HG03571 (cell line): ENCODE data around the gene CLIP3.

Experiments used
- ATAC-seq: cut with Tn5 transposase; IDR thresholded peaks from one replicate; pipeline ENCODE4 v1.9.1; 2021; ENCODE audit not compliant: unreplicated experiment

Gene CLIP3

GRCh38 chr19:35978832-35979365 lies 53.8 kb downstream of the CLIP3 start:
- ATAC-seq, result no peak

- ATAC-seq, result no peak
Observed at GRCh38 chr19:35978271-35978670, 54.4 kb downstream of the CLIP3 start.

- no peak for ATAC-seq
Observed at GRCh38 chr19:35977446-35978222, 55.0 kb downstream of the CLIP3 start.

- ATAC-seq, result no peak
Observed at GRCh38 chr19:35975608-35976214, 57.0 kb downstream of the CLIP3 start.

- ATAC-seq, result no peak
Observed at GRCh38 chr19:35973487-35973886, 59.2 kb downstream of the CLIP3 start.

GRCh38 chr19:35966771-35967170 lies 65.9 kb downstream of the CLIP3 start:
- no peak for ATAC-seq
